Ectodermal cell (in vitro differentiated cells): ENCODE data around the gene FANCC.
"Not testable (repeated sequence)": the region's sequence is repeated elsewhere in the genome, so short reads cannot be mapped to it uniquely, and the experiment has no call there.

Experiments
- H3K27ac ChIP-seq: 2 replicates; pipeline ENCODE4 v1.7.0; 2013; ENCODE audit warnings: mild to moderate bottlenecking, low read depth, low read length; ENCODE audit not compliant: insufficient read depth, poor library complexity, severe bottlenecking
- H3K27me3 ChIP-seq: 2 replicates; pipeline ENCODE4 v1.7.0; 2013; ENCODE audit warnings: mild to moderate bottlenecking, low read length; ENCODE audit not compliant: insufficient read depth, control insufficient read depth, poor library complexity, severe bottlenecking
- H3K36me3 ChIP-seq: one replicate; pipeline ENCODE4 v1.7.0; 2013; ENCODE audit warnings: low read length; ENCODE audit not compliant: control insufficient read depth, insufficient read depth
- H3K4me1 ChIP-seq: one replicate; pipeline ENCODE4 v1.7.0; 2013; ENCODE audit warnings: low read length; ENCODE audit not compliant: control insufficient read depth, insufficient read depth
- H3K4me3 ChIP-seq: 2 replicates; pipeline ENCODE4 v1.7.0; 2013; ENCODE audit warnings: low read depth, low read length, control low read depth; ENCODE audit not compliant: insufficient read depth
- H3K9me3 ChIP-seq: 2 replicates; pipeline ENCODE4 v1.7.0; 2013; ENCODE audit warnings: mild to moderate bottlenecking, low read length, moderate library complexity; ENCODE audit not compliant: control insufficient read depth
- WGBS, 2 experiments: methylation state at CpG; one replicate each; pipeline ENCODE4 v1.1.7; 2013; ENCODE audit warnings: missing lambda C conversion rate in 2 of 2; 5-methylcytosine and 5-hydroxymethylcytosine counted together

FANCC gene

DNA sequence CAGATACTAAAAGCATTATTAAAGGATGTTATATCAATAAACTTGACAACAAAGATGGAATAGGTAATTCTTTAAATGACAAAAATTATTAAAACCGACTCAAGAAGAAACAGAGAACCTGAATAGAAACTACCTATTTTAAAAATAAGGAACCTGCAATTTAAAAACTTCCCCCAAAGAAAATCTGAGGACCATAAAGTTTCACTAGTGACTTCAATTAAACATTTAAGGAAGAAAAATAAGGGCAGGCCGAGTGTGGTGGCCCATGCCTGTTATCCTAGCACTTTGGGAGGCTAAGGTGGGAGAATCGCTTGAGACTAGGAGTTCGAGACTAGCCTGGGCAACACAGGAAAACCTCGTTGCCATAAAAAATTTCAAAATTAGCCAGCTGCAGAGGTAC lies 99.6 kb downstream of the FANCC start:
- no peak overlapping the region for H3K27ac ChIP-seq
- no peaks in the 10 kb centered on the region for H3K27me3 ChIP-seq
- H3K4me1 ChIP-seq: peaks cover 5% of the 10 kb centered on the region
- H3K36me3 ChIP-seq: no peaks in the 10 kb centered on the region
- H3K4me3 ChIP-seq: no peak overlapping the region
- H3K9me3 ChIP-seq: no peaks in the 10 kb centered on the region
- WGBS, 2 experiments: 93 to 95% methylated on average over 4 to 5 of the region's 5 CpGs

DNA sequence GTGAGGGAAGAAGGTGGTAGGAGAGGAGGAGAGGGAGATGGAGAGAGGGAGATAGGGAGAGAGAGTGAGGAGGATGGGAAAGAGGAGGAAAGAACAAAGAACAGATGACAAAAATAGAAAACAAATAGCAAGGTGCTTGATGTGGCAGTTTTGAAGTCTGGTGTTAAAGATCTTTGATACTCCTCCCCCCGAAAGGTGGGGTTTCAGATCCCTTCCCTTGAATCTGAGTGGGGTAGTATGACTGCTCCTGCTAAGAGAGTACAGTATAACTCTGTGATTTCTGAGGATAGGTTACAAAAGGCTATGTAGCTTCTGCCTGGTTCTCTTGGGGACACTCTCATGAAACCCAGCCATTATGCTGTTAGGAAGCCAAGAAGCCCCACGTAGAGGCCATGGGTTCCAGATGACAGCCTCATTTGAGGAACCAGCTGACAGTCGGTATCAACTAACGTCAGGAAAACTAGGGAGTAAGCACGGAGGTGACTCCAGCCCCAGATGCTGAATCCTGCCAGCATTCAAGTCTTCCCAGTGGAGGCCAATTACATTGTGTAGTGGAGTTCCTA lies 102.1 kb downstream of the FANCC start:
- H3K4me1 ChIP-seq: peaks cover 5% of the 10 kb centered on the region
- H3K4me3 ChIP-seq: no peak overlapping the region
- no peaks in the 10 kb centered on the region for H3K27me3 ChIP-seq
- H3K9me3 ChIP-seq: no peaks in the 10 kb centered on the region
- 64 to 65% methylated on average over 5 of the region's 5 CpGs for WGBS, 2 experiments
- H3K27ac ChIP-seq: no peak overlapping the region
- no peaks in the 10 kb centered on the region for H3K36me3 ChIP-seq

DNA sequence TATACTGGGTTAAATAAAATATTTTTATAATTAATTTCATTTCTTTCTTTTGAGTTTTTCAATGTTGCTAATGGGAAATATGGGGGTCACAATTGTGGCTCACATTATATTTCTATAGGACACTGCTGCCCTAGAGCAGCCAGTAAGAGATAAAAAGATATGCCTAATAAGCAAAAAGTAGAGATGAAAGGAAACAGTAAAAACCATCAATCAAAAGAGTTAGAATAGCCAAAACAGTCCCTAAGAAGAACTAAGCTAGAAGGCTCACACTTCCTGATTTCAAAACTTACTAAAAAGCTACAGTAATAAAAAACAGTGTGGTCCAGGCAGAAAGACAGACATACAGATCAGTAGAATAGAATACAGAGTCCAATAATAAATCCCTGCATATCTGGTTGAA lies 104.4 kb downstream of the FANCC start:
- Histone ChIP-seq H3K9me3 (no peaks in the 10 kb centered on the region), H3K36me3 (no peaks in the 10 kb centered on the region), H3K27ac (no peak overlapping the region), H3K4me1 (peaks cover 5% of the 10 kb centered on the region), H3K4me3 (no peak overlapping the region), H3K27me3 (no peaks in the 10 kb centered on the region)

DNA sequence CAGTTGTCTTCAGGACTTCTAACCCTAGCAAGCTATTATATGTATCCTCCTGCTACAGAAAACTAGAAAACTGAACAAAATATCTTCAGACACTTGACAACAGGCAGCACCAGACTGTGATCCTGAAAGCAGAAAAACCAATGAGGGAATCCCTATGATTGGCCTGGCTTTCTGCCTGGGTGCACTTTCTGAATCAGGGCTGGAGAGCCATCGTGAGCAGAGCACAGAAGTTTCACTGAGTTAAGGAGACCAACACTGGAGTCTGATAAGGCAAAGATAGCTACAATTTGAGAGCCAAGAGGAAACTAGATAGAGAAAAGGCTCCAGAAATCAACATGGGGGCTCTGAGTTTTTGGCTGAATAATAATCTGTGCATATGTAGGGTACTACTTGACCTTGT lies 106.5 kb downstream of the FANCC start:
- Histone ChIP-seq H3K9me3 (no peaks in the 10 kb centered on the region), H3K4me1 (peaks cover 10% of the 10 kb centered on the region), H3K36me3 (no peaks in the 10 kb centered on the region), H3K27ac (no peak overlapping the region), H3K27me3 (no peaks in the 10 kb centered on the region), H3K4me3 (no peak overlapping the region)
- 46 to 55% methylated on average over 1 of the region's 1 CpG for WGBS, 2 experiments

DNA sequence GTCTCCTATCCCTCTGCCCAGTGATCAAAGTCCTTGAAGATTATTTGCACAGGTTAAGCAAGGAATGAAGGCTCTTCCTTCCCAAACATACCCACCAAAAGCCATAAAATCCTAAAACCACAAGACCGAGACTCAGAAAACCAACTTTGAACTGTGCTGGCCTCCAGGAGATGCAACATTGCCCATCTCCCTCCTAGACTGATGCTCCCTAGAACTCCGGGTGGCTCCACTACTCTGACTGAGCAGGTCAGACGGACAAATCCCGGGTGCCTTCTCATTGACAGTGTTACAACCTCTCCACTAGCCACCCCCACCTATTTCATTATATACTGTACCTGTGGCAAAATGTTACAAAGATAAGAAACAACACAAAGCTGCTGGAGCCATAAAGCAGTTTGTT lies 110.1 kb downstream of the FANCC start:
- H3K9me3 ChIP-seq: no peaks in the 10 kb centered on the region
- peaks cover 7% of the 10 kb centered on the region for H3K4me1 ChIP-seq
- H3K36me3 ChIP-seq: no peaks in the 10 kb centered on the region
- 90 to 98% methylated on average over 4 of the region's 4 CpGs for WGBS, 2 experiments
- H3K27ac ChIP-seq: no peak overlapping the region
- H3K4me3 ChIP-seq: no peak overlapping the region
- H3K27me3 ChIP-seq: no peaks in the 10 kb centered on the region

DNA sequence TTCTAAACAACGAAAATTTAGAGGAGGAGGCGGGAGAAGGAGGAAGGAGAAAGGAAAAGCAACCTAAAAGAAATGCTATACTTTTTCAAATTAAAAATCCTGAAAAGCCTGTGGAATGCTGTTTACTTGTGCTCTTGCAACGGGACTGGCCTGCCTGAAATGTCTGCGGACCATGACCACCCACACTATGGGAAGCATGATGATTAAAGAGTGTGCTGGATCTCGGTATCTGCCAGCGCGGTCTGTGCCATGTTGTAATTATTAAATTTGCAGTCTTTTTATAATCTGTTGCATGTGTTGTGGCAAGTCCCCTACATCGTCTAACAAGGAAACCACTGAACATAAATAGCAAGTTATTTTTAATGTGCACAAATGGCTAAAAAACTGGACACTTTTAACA lies 111.4 kb downstream of the FANCC start:
- Histone ChIP-seq H3K4me1 (peaks cover 14% of the 10 kb centered on the region), H3K9me3 (no peaks in the 10 kb centered on the region), H3K27ac (no peak overlapping the region), H3K36me3 (no peaks in the 10 kb centered on the region), H3K4me3 (no peak overlapping the region), H3K27me3 (no peaks in the 10 kb centered on the region)
- WGBS, 2 experiments: 80 to 83% methylated on average over 5 to 8 of the region's 8 CpGs

DNA sequence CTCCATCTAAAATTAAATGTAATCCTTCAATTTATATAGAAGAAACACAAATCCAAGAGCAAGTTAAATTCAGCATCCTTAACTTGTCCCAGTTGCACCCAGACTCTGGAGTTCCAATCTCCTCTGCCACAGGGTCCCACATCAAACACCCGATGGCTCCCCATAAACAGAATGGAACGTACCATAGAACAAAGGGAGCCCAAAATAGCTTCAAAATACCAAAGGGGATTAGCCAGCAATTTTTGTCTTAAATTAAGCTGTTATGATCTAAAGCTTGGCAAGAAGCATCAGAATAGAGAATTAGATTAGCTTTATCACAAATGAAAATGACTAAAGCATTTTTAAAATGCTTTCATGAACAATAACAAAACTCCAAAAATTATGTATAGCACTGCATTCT lies 112.8 kb downstream of the FANCC start:
- no peaks in the 10 kb centered on the region for H3K36me3 ChIP-seq
- peaks cover 14% of the 10 kb centered on the region for H3K4me1 ChIP-seq
- H3K4me3 ChIP-seq: no peak overlapping the region
- H3K27me3 ChIP-seq: no peaks in the 10 kb centered on the region
- 83 to 100% methylated on average over 2 of the region's 2 CpGs for WGBS, 2 experiments
- H3K27ac ChIP-seq: no peak overlapping the region
- H3K9me3 ChIP-seq: no peaks in the 10 kb centered on the region

DNA sequence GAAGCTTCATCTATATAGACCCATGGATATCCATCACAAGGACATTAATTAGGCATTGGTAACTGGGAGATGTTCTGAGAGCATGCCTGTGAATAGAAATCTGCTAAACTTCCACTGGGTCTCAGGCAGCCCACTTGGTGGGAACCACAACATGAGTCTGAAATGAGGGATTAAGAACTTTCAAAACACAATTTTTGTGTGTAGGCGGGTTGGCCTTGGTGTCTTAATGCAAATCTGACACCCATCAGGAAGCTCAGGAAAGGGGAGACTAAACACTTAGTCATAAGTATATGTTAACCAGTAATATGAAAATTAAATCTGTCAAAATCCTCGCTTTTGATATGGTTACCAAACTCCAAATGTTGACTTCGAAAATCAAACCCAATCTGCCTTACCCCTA lies 113.2 kb downstream of the FANCC start:
- WGBS, 2 experiments: 90 to 99% methylated on average over 2 to 3 of the region's 3 CpGs
- no peaks in the 10 kb centered on the region for H3K36me3 ChIP-seq
- H3K27ac ChIP-seq: no peak overlapping the region
- H3K9me3 ChIP-seq: no peaks in the 10 kb centered on the region
- H3K27me3 ChIP-seq: no peaks in the 10 kb centered on the region
- peaks cover 14% of the 10 kb centered on the region for H3K4me1 ChIP-seq
- no peak overlapping the region for H3K4me3 ChIP-seq

DNA sequence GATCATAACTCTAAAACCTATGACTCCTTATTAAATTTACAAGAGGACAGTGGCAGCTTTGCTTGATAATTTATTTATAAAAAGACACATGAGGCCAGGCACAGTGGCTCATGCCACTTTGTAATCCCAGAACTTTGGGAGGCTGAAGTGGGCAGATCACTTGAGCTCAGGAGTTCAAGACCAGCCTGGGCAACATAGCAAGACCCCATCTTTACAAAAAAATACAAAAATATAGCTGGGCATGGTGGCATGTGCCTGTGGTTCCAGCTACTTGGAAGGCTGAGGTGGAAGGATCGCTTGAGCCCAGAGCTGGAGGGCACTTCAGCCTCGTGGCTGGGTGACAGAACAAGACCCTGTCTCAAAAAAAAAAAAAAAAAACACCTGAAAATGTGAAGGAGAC lies 114.5 kb downstream of the FANCC start:
- WGBS, 2 experiments: 89 to 94% methylated on average over 2 of the region's 2 CpGs
- H3K4me3 ChIP-seq, H3K27ac ChIP-seq, H3K36me3 ChIP-seq, H3K27me3 ChIP-seq, H3K9me3 ChIP-seq: not testable (repeated sequence)
- peaks cover 14% of the 10 kb centered on the region for H3K4me1 ChIP-seq

DNA sequence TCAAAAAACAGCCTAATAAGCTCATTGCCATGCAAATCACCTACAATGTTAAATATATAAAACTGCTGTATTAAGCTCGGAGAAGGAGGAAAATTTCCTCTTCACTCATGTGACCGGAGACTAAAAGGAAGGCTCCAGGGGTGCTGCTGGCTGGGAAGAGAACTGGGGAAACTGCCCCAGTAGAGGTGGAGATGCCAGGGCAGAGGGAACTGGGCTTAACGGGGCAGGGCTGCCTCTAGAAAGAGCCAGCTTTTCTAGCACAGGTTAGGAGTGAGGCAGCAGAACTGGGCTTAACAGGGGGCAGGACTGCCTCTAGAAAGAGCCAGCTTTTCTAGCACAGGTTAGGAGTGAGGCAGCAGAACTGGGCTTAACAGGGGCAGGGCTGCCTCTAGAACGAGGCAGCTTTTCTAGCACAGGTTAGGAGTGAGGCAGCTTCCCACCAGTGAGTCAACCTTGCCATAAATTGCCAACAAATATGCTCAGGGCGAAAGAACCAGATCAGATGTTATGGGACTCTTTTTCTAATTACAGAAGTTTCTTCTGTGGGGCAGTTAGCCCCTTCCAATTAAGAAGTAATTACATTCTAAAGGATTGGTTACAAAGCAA lies 115.3 kb downstream of the FANCC start:
- Histone ChIP-seq H3K4me3 (no peak overlapping the region), H3K27ac (no peak overlapping the region), H3K9me3 (no peaks in the 10 kb centered on the region), H3K36me3 (no peaks in the 10 kb centered on the region), H3K4me1 (peaks cover 14% of the 10 kb centered on the region), H3K27me3 (no peaks in the 10 kb centered on the region)
- WGBS, 2 experiments: 87% methylated on average over 5 of the region's 5 CpGs

DNA sequence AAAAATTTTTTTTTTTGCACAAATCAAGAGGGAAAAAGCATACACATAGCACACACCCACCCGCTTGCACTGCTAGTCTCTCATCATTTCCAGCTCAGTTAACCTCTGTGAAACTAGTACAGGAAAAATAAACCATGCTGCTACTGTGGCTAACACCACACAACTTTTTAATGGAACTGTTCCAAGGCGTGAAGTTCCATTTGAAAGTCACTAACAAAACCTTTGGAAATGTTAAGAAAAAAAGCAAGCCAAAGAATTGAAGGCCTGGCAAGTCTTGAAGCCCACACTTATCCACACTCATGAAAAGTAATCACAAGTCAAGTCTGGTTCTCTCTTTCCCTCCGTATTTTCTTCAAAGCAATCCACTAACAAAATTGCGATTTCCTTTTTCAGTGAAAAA lies 116.3 kb downstream of the FANCC start:
- Histone ChIP-seq H3K27me3 (no peaks in the 10 kb centered on the region), H3K9me3 (no peaks in the 10 kb centered on the region), H3K4me1 (peaks cover 11% of the 10 kb centered on the region), H3K27ac (no peak overlapping the region), H3K4me3 (no peak overlapping the region), H3K36me3 (no peaks in the 10 kb centered on the region)
- WGBS, 2 experiments: 83 to 85% methylated on average over 3 to 4 of the region's 4 CpGs
